SU-DHL-6 (cell line): Measurements from ENCODE around the gene CRYZL1.

ENCODE experiments used
- H2AFZ ChIP-seq: fragments of 200-600 bp; sonication (generic); 2 replicates; pipeline ENCODE4 v1.6.1; 2014; ENCODE audit warnings: low read depth, mild to moderate bottlenecking, moderate library complexity, mixed read lengths, antibody characterized with exemption, low read length; ENCODE audit not compliant: severe bottlenecking
- H3F3A ChIP-seq: fragments of 200-600 bp; shearing (Covaris generic); 2 replicates; pipeline ENCODE4 v1.6.0; 2016; ENCODE audit warnings: antibody characterized with exemption, mild to moderate bottlenecking; ENCODE audit not compliant: insufficient read depth
- H3K27ac ChIP-seq: fragments of 200-600 bp; sonication (generic); 2 replicates; pipeline ENCODE4 v1.5.1; 2016; ENCODE audit warnings: low read depth, mild to moderate bottlenecking, low read length, moderate library complexity, mixed read lengths
- H3K27me3 ChIP-seq: fragments of 200-600 bp; sonication (generic), shearing (Covaris generic); 2 replicates; pipeline ENCODE4 v1.6.0; 2014; ENCODE audit warnings: mild to moderate bottlenecking, low read length
- H3K36me3 ChIP-seq: fragments of 200-600 bp; sonication (generic); 2 replicates; pipeline ENCODE4 v1.6.1; 2014; ENCODE audit warnings: mild to moderate bottlenecking, low read length, mixed read lengths
- H3K4me2 ChIP-seq: fragments of 300-600, 200-600 bp; shearing (Covaris generic), sonication (generic); 2 replicates; pipeline ENCODE4 v1.6.0; 2014; ENCODE audit warnings: low read length, low read depth, mild to moderate bottlenecking; ENCODE audit not compliant: poor library complexity, severe bottlenecking
- H3K4me3 ChIP-seq: fragments of 200-600 bp; sonication (generic); 2 replicates; pipeline ENCODE4 v1.5.1; 2014; ENCODE audit warnings: antibody characterized with exemption, low read length, mild to moderate bottlenecking, mixed read lengths; ENCODE audit not compliant: insufficient read depth, poor library complexity, severe bottlenecking
- H3K79me2 ChIP-seq: fragments of 200-600 bp; sonication (generic); 2 replicates; pipeline ENCODE4 v1.6.1; 2014; ENCODE audit warnings: mild to moderate bottlenecking, low read length, moderate library complexity; ENCODE audit not compliant: insufficient read depth
- H3K9ac ChIP-seq: fragments of 200-600 bp; sonication (generic); 2 replicates; pipeline ENCODE4 v1.7.0; 2014; ENCODE audit warnings: mild to moderate bottlenecking, low read length
- H3K9me2 ChIP-seq: fragments of 200-600 bp; sonication (generic); replicated peaks from 2 replicates; pipeline ENCODE4 v1.6.1; 2014; ENCODE audit warnings: low read length; ENCODE audit not compliant: insufficient read depth
- H3K9me3 ChIP-seq: fragments of 200-600 bp; sonication (generic); 2 replicates; pipeline ENCODE4 v1.6.1; 2014; ENCODE audit warnings: low read length, mixed read lengths; ENCODE audit not compliant: insufficient read depth
- H4K20me1 ChIP-seq: fragments of 200-600 bp; sonication (generic); 2 replicates; pipeline ENCODE4 v1.6.1; 2014; ENCODE audit warnings: low read depth, mild to moderate bottlenecking, antibody characterized with exemption, low read length, moderate library complexity, mixed read lengths
- CTCF ChIP-seq: fragments of 200-600 bp; sonication (generic); IDR thresholded peaks from one replicate; pipeline ENCODE4 v1.5.1; 2017; ENCODE audit warnings: antibody characterized with exemption, mild to moderate bottlenecking, low read length, moderate library complexity; ENCODE audit not compliant: insufficient read depth, poor library complexity, severe bottlenecking
- EZH2phosphoT487 ChIP-seq: fragments of 200-600 bp; sonication (generic), shearing (Covaris generic); conservative IDR thresholded peaks from 2 replicates; pipeline ENCODE4 v1.6.1; 2018; ENCODE audit warnings: mild to moderate bottlenecking, antibody characterized with exemption, low read length, moderate library complexity, mixed read lengths

The CRYZL1 gene

GRCh38 chr21:33663241-33663640, 21.7 kb upstream of the CRYZL1 start:
- Histone ChIP-seq H3K9ac (no peak overlapping the region), H3K36me3 (no peaks in the 10 kb centered on the region), H2AFZ (no peak overlapping the region), H3K79me2 (no peaks in the 10 kb centered on the region), H3K9me3 (peaks cover 4% of the 10 kb centered on the region; the same call in 1 of the 2 replicates), H3K27ac (no peak overlapping the region), H3K9me2 (no peaks in the 10 kb centered on the region), H3K4me2 (no peak overlapping the region), H3K27me3 (no peaks in the 10 kb centered on the region), H3F3A (no peaks in the 10 kb centered on the region), H3K4me3 (no peak overlapping the region), H4K20me1 (no peaks in the 10 kb centered on the region)
- TF ChIP-seq EZH2phosphoT487 (no peak), CTCF (no peak)

GRCh38 chr21:33662046-33662445, 20.5 kb upstream of the CRYZL1 start:
- Histone ChIP-seq H3K79me2 (no peaks in the 10 kb centered on the region), H3K9me2 (no peaks in the 10 kb centered on the region)

GRCh38 chr21:33661146-33661545, 19.6 kb upstream of the CRYZL1 start:
- Histone ChIP-seq H3K79me2 (no peaks in the 10 kb centered on the region), H3F3A (no peaks in the 10 kb centered on the region), H3K27me3 (no peaks in the 10 kb centered on the region), H3K9me2 (no peaks in the 10 kb centered on the region), H3K27ac (no peak overlapping the region), H3K9ac (no peak overlapping the region), H3K4me2 (no peak overlapping the region), H4K20me1 (no peaks in the 10 kb centered on the region), H2AFZ (no peak overlapping the region), H3K36me3 (no peaks in the 10 kb centered on the region), H3K9me3 (peaks cover 4% of the 10 kb centered on the region; the same call in 1 of the 2 replicates), H3K4me3 (no peak overlapping the region)
- TF ChIP-seq EZH2phosphoT487 (no peak), CTCF (no peak)

More at GRCh38 chr21:33662046-33662445, 20.5 kb upstream of the CRYZL1 start:
- H3K9me3 ChIP-seq: peaks cover 4% of the 10 kb centered on the region; the same call in 1 of the 2 replicates
- H3K9ac ChIP-seq: no peak overlapping the region
- no peak overlapping the region for H2AFZ ChIP-seq
- H3K4me3 ChIP-seq: no peak overlapping the region
- no peaks in the 10 kb centered on the region for H3F3A ChIP-seq
- no peak for TF ChIP-seq EZH2phosphoT487
- TF ChIP-seq CTCF: no peak
- H3K36me3 ChIP-seq: no peaks in the 10 kb centered on the region
- no peaks in the 10 kb centered on the region for H4K20me1 ChIP-seq
- no peak overlapping the region for H3K4me2 ChIP-seq
- H3K27me3 ChIP-seq: no peaks in the 10 kb centered on the region
- H3K27ac ChIP-seq: no peak overlapping the region
